ENCODE data around the gene A4GALT. TPM values are rescaled to one million over a fixed set of nuclear protein-coding genes. Genes with fewer than 3 reads are reported as not detected.

The A4GALT gene
- total RNA-seq, 1 experiment from 2014 or later: 6.9 TPM

GRCh38 chr22:42708417-42708816 lies 12.3 kb downstream of the A4GALT start:
- BruUV-seq (replicated peaks): no TSS peak
- no peak for TF ChIP-seq SIN3A (IDR thresholded peaks at IDR 0.05; ENCODE audit: borderline replicate concordance, insufficient read depth, low read depth, low read length)
- no peak for TF ChIP-seq CTCF (IDR thresholded peaks at IDR 0.05)
- no peak for TF ChIP-seq POLR2AphosphoS5 (IDR thresholded peaks at IDR 0.05; ENCODE audit: low read depth, low read length)
- TF ChIP-seq TCF7L2 (IDR thresholded peaks at IDR 0.05; ENCODE audit: low read depth, low read length): no peak
- no peak for TF ChIP-seq REST (IDR thresholded peaks at IDR 0.05; ENCODE audit: insufficient read depth in 1 of 2, low read depth in 2 of 2, low read length in 1 of 2)
- H3K4me1 ChIP-seq (ENCODE audit: control insufficient read depth, insufficient read depth, low read length): no peaks in the 10 kb centered on the region; the same call in 1 of the 2 replicates
- intact Hi-C loops (cut with micrococcal nuclease; ENCODE audit: unreplicated experiment) (no loop called here), in situ Hi-C loops (cut with HindIII; ENCODE audit: low pct_unique_long_range_greater_than_20kb, low sequenced_read_pairs) (no loop called here)
- no peaks in the 10 kb centered on the region for H3K36me3 ChIP-seq (ENCODE audit: control insufficient read depth, insufficient read depth, low read length)
- no peak for ATAC-seq
- H3K9me3 ChIP-seq (ENCODE audit: control insufficient read depth, insufficient read depth, low read depth, low read length): no peaks in the 10 kb centered on the region
- CTCF ChIA-PET: no interaction called here
- DNase-seq (ENCODE audit: low read depth, low spot score): no peak
- no peaks in the 10 kb centered on the region for H3K27me3 ChIP-seq (ENCODE audit: control insufficient read depth, insufficient read depth, low read length)
- POLR2A ChIA-PET: interaction anchor here (0.6 kb wide), 1 partner anchor 25 kb away, joined by 3 read pairs; no protein-coding TSS in a partner anchor
- no peak overlapping the region for H3K27ac ChIP-seq (ENCODE audit: low read length)
- no peak overlapping the region for H3K4me3 ChIP-seq (ENCODE audit: low read depth in 2 of 2, low read length in 2 of 2)

GRCh38 chr22:42707496-42707895 lies 13.2 kb downstream of the A4GALT start:
- DNase-seq (ENCODE audit: low read depth, low spot score) (no peak), ATAC-seq (no peak)
- in situ Hi-C loops (cut with HindIII; ENCODE audit: low pct_unique_long_range_greater_than_20kb, low sequenced_read_pairs) (no loop called here), intact Hi-C loops (cut with micrococcal nuclease; ENCODE audit: unreplicated experiment) (no loop called here)
- H3K9me3 ChIP-seq (ENCODE audit: control insufficient read depth, insufficient read depth, low read depth, low read length): no peaks in the 10 kb centered on the region
- no peaks in the 10 kb centered on the region for H3K36me3 ChIP-seq (ENCODE audit: control insufficient read depth, insufficient read depth, low read length)
- TF ChIP-seq CTCF (IDR thresholded peaks at IDR 0.05) (no peak), SIN3A (IDR thresholded peaks at IDR 0.05; ENCODE audit: borderline replicate concordance, insufficient read depth, low read depth, low read length) (no peak), POLR2AphosphoS5 (IDR thresholded peaks at IDR 0.05; ENCODE audit: low read depth, low read length) (no peak), REST (IDR thresholded peaks at IDR 0.05; ENCODE audit: insufficient read depth in 1 of 2, low read depth in 2 of 2, low read length in 1 of 2) (no peak), TCF7L2 (IDR thresholded peaks at IDR 0.05; ENCODE audit: low read depth, low read length) (no peak)
- H3K4me1 ChIP-seq (ENCODE audit: control insufficient read depth, insufficient read depth, low read length): no peaks in the 10 kb centered on the region; the same call in 1 of the 2 replicates
- no peak overlapping the region for H3K4me3 ChIP-seq (ENCODE audit: low read depth in 2 of 2, low read length in 2 of 2)
- no peaks in the 10 kb centered on the region for H3K27me3 ChIP-seq (ENCODE audit: control insufficient read depth, insufficient read depth, low read length)
- ChIA-PET CTCF (no interaction called here), POLR2A (no interaction called here)
- H3K27ac ChIP-seq (ENCODE audit: low read length): no peak overlapping the region
- no TSS peak for BruUV-seq (replicated peaks)
